ENCODE measurements around the gene NEBL. TPM values are rescaled to one million over a fixed set of nuclear protein-coding genes. Genes with fewer than 3 reads are reported as not detected.

Gene NEBL
- total RNA-seq, 4 donors from 2014 or later: 2.1 to 3.5 (median 2.5) TPM

- TF ChIP-seq EP300 (IDR thresholded peaks at IDR 0.05) (no peak), POLR2A (IDR thresholded peaks at IDR 0.05; ENCODE audit: low read depth) (no peak), CTCF (IDR thresholded peaks at IDR 0.05) (no peak), POLR2AphosphoS5 (IDR thresholded peaks at IDR 0.05) (no peak)
- intact Hi-C loops (cut with DNase I): no loop called here
- Histone ChIP-seq H3K9me3 (no peaks in the 10 kb centered on the region), H3K36me3 (peaks cover 0 to 63% (median 0%) of the 10 kb centered on the region in 4 donors), H3K27me3 (no peaks in the 10 kb centered on the region), H3K4me1 (no peaks in the 10 kb centered on the region), H3K4me3 (no peak overlapping the region), H3K27ac (replicated peaks in 1 of 4) (no peak overlapping the region)
- WGBS: 80% methylated on average over 3 of the region's 3 CpGs
- DNase-seq (ENCODE audit: extremely low spot score): no peak
Observed at GRCh38 chr10:20806487-20806886, 90.6 kb downstream of the NEBL start.

- H3K9me3 ChIP-seq: no peaks in the 10 kb centered on the region
- no peaks in the 10 kb centered on the region for H3K27me3 ChIP-seq
- 80% methylated on average over 4 of the region's 4 CpGs for WGBS
- no peak overlapping the region for H3K4me3 ChIP-seq
- no peak for DNase-seq (ENCODE audit: extremely low spot score)
- H3K4me1 ChIP-seq: no peaks in the 10 kb centered on the region
- no peak for TF ChIP-seq POLR2AphosphoS5 (IDR thresholded peaks at IDR 0.05)
- TF ChIP-seq EP300 (IDR thresholded peaks at IDR 0.05): no peak
- TF ChIP-seq CTCF (IDR thresholded peaks at IDR 0.05): no peak
- no peak for TF ChIP-seq POLR2A (IDR thresholded peaks at IDR 0.05; ENCODE audit: low read depth)
- H3K36me3 ChIP-seq: peaks cover 0 to 15% (median 0%) of the 10 kb centered on the region in 4 donors
- intact Hi-C loops (cut with DNase I): no loop called here
- no peak overlapping the region for H3K27ac ChIP-seq (replicated peaks in 1 of 4)
Observed at GRCh38 chr10:20797290-20797689, 99.8 kb downstream of the NEBL start.

- H3K27ac ChIP-seq (replicated peaks in 1 of 4): no peak overlapping the region
- TF ChIP-seq CTCF (IDR thresholded peaks at IDR 0.05) (no peak), POLR2A (IDR thresholded peaks at IDR 0.05; ENCODE audit: low read depth) (no peak), EP300 (IDR thresholded peaks at IDR 0.05) (no peak), POLR2AphosphoS5 (IDR thresholded peaks at IDR 0.05) (no peak)
- peaks cover 0 to 6% (median 0%) of the 10 kb centered on the region in 4 donors for H3K36me3 ChIP-seq
- intact Hi-C loops (cut with DNase I): no loop called here
- DNase-seq (ENCODE audit: extremely low spot score): no peak
- H3K4me1 ChIP-seq: no peaks in the 10 kb centered on the region
- 82% methylated on average over 4 of the region's 4 CpGs for WGBS
- no peaks in the 10 kb centered on the region for H3K27me3 ChIP-seq
- no peak overlapping the region for H3K4me3 ChIP-seq
- no peaks in the 10 kb centered on the region for H3K9me3 ChIP-seq
Observed at GRCh38 chr10:20795391-20795790, 101.7 kb downstream of the NEBL start.

- Histone ChIP-seq H3K27ac (replicated peaks in 1 of 4) (no peak overlapping the region), H3K4me3 (no peak overlapping the region), H3K27me3 (no peaks in the 10 kb centered on the region), H3K9me3 (no peaks in the 10 kb centered on the region), H3K36me3 (peaks cover 0 to 30% (median 0%) of the 10 kb centered on the region in 4 donors), H3K4me1 (no peaks in the 10 kb centered on the region)
- WGBS: 65% methylated on average over 1 of the region's 1 CpG
- intact Hi-C loops (cut with DNase I): no loop called here
- DNase-seq (ENCODE audit: extremely low spot score): no peak
- no peak for TF ChIP-seq CTCF (IDR thresholded peaks at IDR 0.05)
- TF ChIP-seq EP300 (IDR thresholded peaks at IDR 0.05): no peak
- TF ChIP-seq POLR2A (IDR thresholded peaks at IDR 0.05; ENCODE audit: low read depth): no peak
- no peak for TF ChIP-seq POLR2AphosphoS5 (IDR thresholded peaks at IDR 0.05)
Observed at GRCh38 chr10:20785174-20785573, 111.9 kb downstream of the NEBL start.

Data from esophagus muscularis mucosa (tissue), 4 donors.